WTC11 (cell line): ENCODE measurements around the gene NAMPT. TPM values are rescaled to one million over a fixed set of nuclear protein-coding genes. Genes with fewer than 3 reads are reported as not detected.

Source experiments
- ATAC-seq: fragments of 200-7000 bp; cut with Tn5 transposase; 2 replicates; pipeline ENCODE4 v1.10.0; 2021; ENCODE audit warnings: mild to moderate bottlenecking, moderate library complexity
- CTCF ChIA-PET: fragments of 300-600 bp; sonication (Branson Sonifier 250); formaldehyde crosslinking; loops from one replicate; lab custom pipeline; 2021; ENCODE audit warnings: antibody characterized with exemption; lab: Charles Lee
- POLR2A ChIA-PET: fragments of 350-600 bp; sonication (Branson Sonifier 250); formaldehyde crosslinking; loops from one replicate; lab custom pipeline; 2021; ENCODE audit warnings: antibody characterized with exemption; lab: Charles Lee
- DNase-seq: peaks from one replicate; pipeline ENCODE4 v3.0.0; 2021; ENCODE audit warnings: low spot score
- H3K27ac Mint-ChIP-seq: 2 replicates; pipeline ENCODE4 v1.8.0; 2021; ENCODE audit warnings: mixed read lengths
- H3K27me3 Mint-ChIP-seq: 2 replicates; pipeline ENCODE4 v1.8.0; 2021; ENCODE audit warnings: low read depth, mild to moderate bottlenecking, moderate library complexity, mixed read lengths
- H3K36me3 Mint-ChIP-seq: 2 replicates; pipeline ENCODE4 v1.8.0; 2021; ENCODE audit warnings: mixed read lengths
- H3K4me1 Mint-ChIP-seq: 2 replicates; pipeline ENCODE4 v1.8.0; 2022; ENCODE audit warnings: mixed read lengths
- H3K4me3 Mint-ChIP-seq: 2 replicates; pipeline ENCODE4 v1.8.0; 2021; ENCODE audit warnings: mild to moderate bottlenecking, moderate library complexity, mixed read lengths
- H3K9me3 Mint-ChIP-seq: 2 replicates; pipeline ENCODE4 v1.8.0; 2021; ENCODE audit warnings: mixed read lengths
- ATF1 ChIP-seq: sonication (generic); formaldehyde crosslinking; IDR thresholded peaks from 2 replicates; pipeline ENCODE4 v1.8.1; 2023; ENCODE audit warnings: mild to moderate bottlenecking, moderate library complexity, missing genetic modification reagents
- ATF6 ChIP-seq: sonication (generic); formaldehyde crosslinking; IDR thresholded peaks from 2 replicates; pipeline ENCODE4 v1.8.1; 2023; ENCODE audit warnings: mild to moderate bottlenecking, missing genetic modification reagents
- CREM ChIP-seq: sonication (generic); formaldehyde crosslinking; IDR thresholded peaks from 2 replicates; pipeline ENCODE4 v1.8.1; 2022; ENCODE audit warnings: mild to moderate bottlenecking, missing genetic modification reagents, moderate library complexity
- E2F5 ChIP-seq: sonication (generic); formaldehyde crosslinking; IDR thresholded peaks from 2 replicates; pipeline ENCODE4 v1.8.1; 2022; ENCODE audit warnings: mild to moderate bottlenecking, moderate library complexity, missing genetic modification reagents
- EMX1 ChIP-seq: fragments of 250-450 bp; sonication (Bioruptor Pico); IDR thresholded peaks from 2 replicates; pipeline ENCODE4 v1.8.0; 2021; ENCODE audit warnings: mild to moderate bottlenecking
- GRHL2 ChIP-seq: fragments of 250-450 bp; sonication (Bioruptor Pico); IDR thresholded peaks from 2 replicates; pipeline ENCODE4 v1.8.0; 2022; ENCODE audit warnings: mild to moderate bottlenecking, moderate library complexity; ENCODE audit not compliant: insufficient replicate concordance, severe bottlenecking
- HMGA2 ChIP-seq: fragments of 250-450 bp; sonication (Bioruptor Pico); IDR thresholded peaks from 2 replicates; pipeline ENCODE4 v1.4.0; 2021; ENCODE audit warnings: mild to moderate bottlenecking, moderate library complexity
- IRF1 ChIP-seq: sonication (generic); formaldehyde crosslinking; IDR thresholded peaks from 2 replicates; pipeline ENCODE4 v1.8.0; 2023; ENCODE audit warnings: missing genetic modification reagents
- IRF2 ChIP-seq: sonication (generic); formaldehyde crosslinking; IDR thresholded peaks from 2 replicates; pipeline ENCODE4 v1.8.0; 2022; ENCODE audit warnings: low read depth, missing genetic modification reagents, borderline replicate concordance
- KAT7 ChIP-seq: sonication (generic); formaldehyde crosslinking; IDR thresholded peaks from 2 replicates; pipeline ENCODE4 v1.8.1; 2023; ENCODE audit warnings: missing genetic modification reagents, mild to moderate bottlenecking, borderline replicate concordance
- NFATC4 ChIP-seq: fragments of 250-450 bp; sonication (Bioruptor Pico); IDR thresholded peaks from 2 replicates; pipeline ENCODE4 v1.9.0; 2021; ENCODE audit warnings: mild to moderate bottlenecking
- NFE2L1 ChIP-seq: sonication (generic); formaldehyde crosslinking; IDR thresholded peaks from 2 replicates; pipeline ENCODE4 v1.8.1; 2023; ENCODE audit warnings: missing genetic modification reagents
- NFYB ChIP-seq: sonication (generic); formaldehyde crosslinking; conservative IDR thresholded peaks from 2 replicates; pipeline ENCODE4 v1.8.0; 2022; ENCODE audit warnings: low read depth, missing genetic modification reagents
- NR3C1 ChIP-seq: sonication (generic); formaldehyde crosslinking; conservative IDR thresholded peaks from 2 replicates; pipeline ENCODE4 v1.8.1; 2023; ENCODE audit warnings: low read depth, mild to moderate bottlenecking, missing genetic modification reagents
- OVOL2 ChIP-seq: fragments of 250-450 bp; sonication (Bioruptor Pico); IDR thresholded peaks from 2 replicates; pipeline ENCODE4 v1.9.0; 2021; ENCODE audit warnings: mild to moderate bottlenecking, borderline replicate concordance
- PREB ChIP-seq: sonication (generic); formaldehyde crosslinking; IDR thresholded peaks from 2 replicates; pipeline ENCODE4 v1.8.1; 2022; ENCODE audit warnings: mild to moderate bottlenecking, missing genetic modification reagents, moderate library complexity, borderline replicate concordance
- RORB ChIP-seq: fragments of 250-450 bp; sonication (Bioruptor Pico); IDR thresholded peaks from 2 replicates; pipeline ENCODE4 v1.9.0; 2021; ENCODE audit warnings: mild to moderate bottlenecking
- TEAD4 ChIP-seq: sonication (generic); formaldehyde crosslinking; IDR thresholded peaks from 2 replicates; pipeline ENCODE4 v1.8.0; 2022; ENCODE audit warnings: mild to moderate bottlenecking, missing genetic modification reagents
- ZBTB21 ChIP-seq: sonication (generic); formaldehyde crosslinking; IDR thresholded peaks from 2 replicates; pipeline ENCODE4 v1.8.1; 2023; ENCODE audit warnings: mild to moderate bottlenecking, missing genetic modification reagents, borderline replicate concordance
- ZNF232 ChIP-seq: sonication (generic); formaldehyde crosslinking; IDR thresholded peaks from 2 replicates; pipeline ENCODE4 v1.8.0; 2022; ENCODE audit warnings: mild to moderate bottlenecking, missing genetic modification reagents
- ZNF317 ChIP-seq: sonication (generic); formaldehyde crosslinking; IDR thresholded peaks from 2 replicates; pipeline ENCODE4 v1.8.1; 2023; ENCODE audit warnings: low read depth, mild to moderate bottlenecking, moderate library complexity, missing genetic modification reagents, borderline replicate concordance
- ZNF532 ChIP-seq: fragments of 250-450 bp; sonication (Bioruptor Pico); IDR thresholded peaks from 2 replicates; pipeline ENCODE4 v1.9.0; 2021; ENCODE audit warnings: mild to moderate bottlenecking, borderline replicate concordance
- total RNA-seq: library from RNA; stranded (reverse); gene quantifications from 3 replicates; pipeline ENCODE4 v1.2.3, GENCODE V29; 2021

Gene NAMPT
- total RNA-seq, 1 experiment from 2014 or later = 99.1 TPM

- TF ChIP-seq ZNF532 (CRISPR knock-in tag) = no peak
- TF ChIP-seq CREM (CRISPR knock-in tag) = no peak
- no peak for TF ChIP-seq IRF1
- TF ChIP-seq RORB (CRISPR knock-in tag) = no peak
- no peak for TF ChIP-seq OVOL2 (CRISPR knock-in tag)
- TF ChIP-seq PREB (CRISPR knock-in tag) = no peak
- TF ChIP-seq ATF1 (CRISPR knock-in tag) = no peak
- TF ChIP-seq KAT7 (CRISPR knock-in tag) = no peak
- TF ChIP-seq IRF2 (CRISPR knock-in tag) = no peak
- TF ChIP-seq NFATC4 (CRISPR knock-in tag) = no peak
- TF ChIP-seq ZNF232 (CRISPR knock-in tag) = no peak
- no peak for TF ChIP-seq HMGA2 (CRISPR knock-in tag)
- no peak for TF ChIP-seq TEAD4 (CRISPR knock-in tag)
- TF ChIP-seq, all 79 proteins: peak for 0
Measured at GRCh38 chr7:106243893-106244292, 40.9 kb downstream of the NAMPT start (continued).

- ChIA-PET POLR2A (no interaction called here), CTCF (no interaction called here)
- Mint-ChIP-seq H3K4me1 (no peaks in the 10 kb centered on the region), H3K9me3 (peaks cover 6% of the 10 kb centered on the region), H3K27me3 (no peaks in the 10 kb centered on the region; the same call in 1 of the 2 replicates), H3K36me3 (no peaks in the 10 kb centered on the region; the same call in 1 of the 2 replicates), H3K27ac (no peak overlapping the region), H3K4me3 (no peak overlapping the region)
- no peak for ATAC-seq
- no peak for DNase-seq
- TF ChIP-seq NFYB = no peak
- TF ChIP-seq ZNF532 (CRISPR knock-in tag) = no peak
- no peak for TF ChIP-seq E2F5 (CRISPR knock-in tag)
- TF ChIP-seq NR3C1 = no peak
- TF ChIP-seq ZNF317 (CRISPR knock-in tag) = no peak
- TF ChIP-seq EMX1 (CRISPR knock-in tag) = no peak
- no peak for TF ChIP-seq ZBTB21 (CRISPR knock-in tag)
- TF ChIP-seq NFATC4 (CRISPR knock-in tag) = no peak
- no peak for TF ChIP-seq NFE2L1
- TF ChIP-seq ATF6 (CRISPR knock-in tag) = no peak
- no peak for TF ChIP-seq GRHL2 (CRISPR knock-in tag)
Measured at GRCh38 chr7:106239406-106239805, 45.4 kb downstream of the NAMPT start.
